ENCODE data around the gene GABRA5.

DNA sequence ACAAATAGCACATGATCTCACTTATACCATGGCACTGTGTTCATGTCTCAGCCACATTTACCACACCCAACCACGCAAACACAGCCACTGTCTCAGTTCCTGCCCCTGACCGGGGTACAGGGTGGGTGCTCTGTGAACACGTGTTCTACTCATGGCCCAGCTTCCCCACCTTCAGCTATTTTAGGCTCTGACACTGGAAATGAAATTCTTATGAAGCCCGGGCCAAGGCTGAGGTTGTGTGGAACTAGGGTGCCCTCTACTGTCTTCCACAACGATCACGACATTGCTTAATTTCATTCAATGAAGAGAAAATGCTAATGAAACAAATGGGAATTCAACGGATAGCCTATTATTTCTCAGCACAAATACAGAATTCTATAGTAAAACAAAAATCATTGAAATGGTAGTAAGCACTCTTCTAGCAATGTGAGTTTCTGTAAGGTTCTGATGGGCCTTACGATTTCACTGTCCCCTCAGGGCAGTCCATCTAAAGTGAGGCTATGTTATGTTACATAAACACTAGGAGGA lies 2.1 kb upstream of the GABRA5 start:
- peak; percentile 26 to 67 (median 58) for TF ChIP-seq CTCF (IDR thresholded peaks at IDR 0.05)
- TF ChIP-seq POLR2A (IDR thresholded peaks at IDR 0.05): no peak
